ENCODE data around the gene PRDM11. TPM values are rescaled to one million over a fixed set of nuclear protein-coding genes. Genes with fewer than 3 reads are reported as not detected.

Gene PRDM11
- total RNA-seq, 1 donor from 2014 or later = 7.5 TPM

DNA sequence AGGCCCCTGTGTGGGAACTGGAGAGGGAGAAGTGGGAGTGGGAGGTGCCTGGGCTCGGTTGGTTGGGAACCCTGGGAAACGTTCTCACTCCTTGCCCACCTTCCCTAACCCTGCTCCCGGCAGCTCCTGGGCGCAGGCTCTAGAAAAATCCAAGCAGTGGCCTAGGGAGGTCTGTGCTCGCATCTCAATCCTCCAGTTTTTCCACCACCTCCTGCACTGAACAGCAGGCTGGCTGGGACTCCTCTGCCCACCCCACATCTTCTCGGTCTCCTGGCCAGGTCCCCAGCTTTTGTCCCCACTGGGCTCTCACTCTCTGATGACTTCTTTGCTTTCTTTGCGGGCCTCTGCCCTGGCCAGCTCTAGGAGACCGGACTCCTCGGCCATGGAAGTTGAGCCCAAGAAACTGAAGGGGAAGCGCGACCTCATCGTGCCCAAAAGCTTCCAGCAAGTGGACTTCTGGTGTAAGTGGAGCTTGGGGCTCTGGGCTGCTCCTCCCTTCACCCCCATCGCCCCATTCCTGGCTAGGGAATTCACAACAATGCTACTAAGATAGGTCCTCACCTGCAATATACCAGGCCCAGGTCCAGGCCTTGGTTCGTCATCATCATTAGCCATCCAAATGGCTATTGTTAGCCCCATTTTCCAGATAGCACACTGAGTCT, 35.6 kb downstream of the PRDM11 start:
- TF ChIP-seq, protein P1, sequence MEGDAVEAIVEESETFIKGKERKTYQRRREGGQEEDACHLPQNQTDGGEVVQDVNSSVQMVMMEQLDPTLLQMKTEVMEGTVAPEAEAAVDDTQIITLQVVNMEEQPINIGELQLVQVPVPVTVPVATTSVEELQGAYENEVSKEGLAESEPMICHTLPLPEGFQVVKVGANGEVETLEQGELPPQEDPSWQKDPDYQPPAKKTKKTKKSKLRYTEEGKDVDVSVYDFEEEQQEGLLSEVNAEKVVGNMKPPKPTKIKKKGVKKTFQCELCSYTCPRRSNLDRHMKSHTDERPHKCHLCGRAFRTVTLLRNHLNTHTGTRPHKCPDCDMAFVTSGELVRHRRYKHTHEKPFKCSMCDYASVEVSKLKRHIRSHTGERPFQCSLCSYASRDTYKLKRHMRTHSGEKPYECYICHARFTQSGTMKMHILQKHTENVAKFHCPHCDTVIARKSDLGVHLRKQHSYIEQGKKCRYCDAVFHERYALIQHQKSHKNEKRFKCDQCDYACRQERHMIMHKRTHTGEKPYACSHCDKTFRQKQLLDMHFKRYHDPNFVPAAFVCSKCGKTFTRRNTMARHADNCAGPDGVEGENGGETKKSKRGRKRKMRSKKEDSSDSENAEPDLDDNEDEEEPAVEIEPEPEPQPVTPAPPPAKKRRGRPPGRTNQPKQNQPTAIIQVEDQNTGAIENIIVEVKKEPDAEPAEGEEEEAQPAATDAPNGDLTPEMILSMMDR (IDR thresholded peaks at IDR 0.05; ENCODE audit: partially characterized antibody, unreplicated experiment) = no peak
- Mint-ChIP-seq H3K9me3 (ENCODE audit: unreplicated experiment) (peaks cover 4% of the 10 kb centered on the region), H3K4me3 (ENCODE audit: unreplicated experiment) (peak overlapping the region; percentile 57), H3K27ac (ENCODE audit: unreplicated experiment) (no peak overlapping the region), H3K27me3 (ENCODE audit: unreplicated experiment) (peaks cover 10% of the 10 kb centered on the region), H3K36me3 (ENCODE audit: unreplicated experiment) (no peaks in the 10 kb centered on the region), H3K4me1 (ENCODE audit: low read depth, unreplicated experiment) (peaks cover 3% of the 10 kb centered on the region)
- no peak for DNase-seq

DNA sequence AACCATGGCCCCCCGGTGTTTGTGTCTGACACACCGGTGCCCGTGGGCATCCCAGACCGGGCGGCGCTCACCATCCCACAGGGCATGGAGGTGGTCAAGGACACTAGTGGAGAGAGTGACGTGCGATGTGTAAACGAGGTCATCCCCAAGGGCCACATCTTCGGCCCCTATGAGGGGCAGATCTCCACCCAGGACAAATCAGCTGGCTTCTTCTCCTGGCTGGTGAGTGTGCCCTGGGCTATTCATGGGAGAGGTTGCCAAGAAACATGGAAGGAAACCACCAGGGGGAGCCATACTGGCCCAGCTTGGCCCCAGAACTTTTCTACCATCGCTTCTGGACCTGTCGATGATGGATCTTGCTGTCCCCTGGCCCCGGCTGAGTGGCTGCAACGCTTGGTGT, 36.5 kb downstream of the PRDM11 start:
- no peak for DNase-seq

DNA sequence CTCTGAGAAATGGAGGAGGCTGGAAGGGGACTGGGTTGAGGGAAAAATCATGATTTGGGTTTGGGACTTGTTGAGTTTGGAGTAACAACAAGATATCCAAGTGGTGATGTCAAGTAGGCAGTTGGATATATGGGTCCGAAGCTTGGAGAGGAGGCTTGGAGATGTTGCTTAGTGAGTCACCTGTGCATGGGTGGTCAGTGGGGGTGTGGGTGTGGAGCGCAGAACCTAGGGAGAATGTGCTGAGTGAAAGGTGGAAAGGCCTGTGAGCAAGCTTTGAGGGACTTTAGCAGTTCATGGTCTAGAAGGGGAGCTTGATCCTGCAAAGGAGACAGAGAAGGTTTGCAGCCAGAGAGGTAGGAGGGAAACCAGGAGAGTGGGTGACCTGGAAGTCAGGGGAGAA, 38.2 kb downstream of the PRDM11 start:
- no peak for DNase-seq
- H3K36me3 Mint-ChIP-seq (ENCODE audit: unreplicated experiment) = no peaks in the 10 kb centered on the region
- H3K4me1 Mint-ChIP-seq (ENCODE audit: low read depth, unreplicated experiment) = peaks cover 5% of the 10 kb centered on the region
- peaks cover 6% of the 10 kb centered on the region for H3K9me3 Mint-ChIP-seq (ENCODE audit: unreplicated experiment)
- no peak overlapping the region for H3K4me3 Mint-ChIP-seq (ENCODE audit: unreplicated experiment)
- peaks cover 6% of the 10 kb centered on the region for H3K27me3 Mint-ChIP-seq (ENCODE audit: unreplicated experiment)
- no peak overlapping the region for H3K27ac Mint-ChIP-seq (ENCODE audit: unreplicated experiment)
- TF ChIP-seq, protein P1 (IDR thresholded peaks at IDR 0.05; ENCODE audit: partially characterized antibody, unreplicated experiment) = no peak

More for the DNA sequence above, 36.5 kb downstream of the PRDM11 start:
- peaks cover 10% of the 10 kb centered on the region for H3K27me3 Mint-ChIP-seq (ENCODE audit: unreplicated experiment)
- H3K9me3 Mint-ChIP-seq (ENCODE audit: unreplicated experiment) = peaks cover 5% of the 10 kb centered on the region
- H3K36me3 Mint-ChIP-seq (ENCODE audit: unreplicated experiment) = no peaks in the 10 kb centered on the region
- H3K4me3 Mint-ChIP-seq (ENCODE audit: unreplicated experiment) = no peak overlapping the region
- TF ChIP-seq, protein P1 (IDR thresholded peaks at IDR 0.05; ENCODE audit: partially characterized antibody, unreplicated experiment) = peak; percentile 64
- H3K4me1 Mint-ChIP-seq (ENCODE audit: low read depth, unreplicated experiment) = peaks cover 5% of the 10 kb centered on the region
- no peak overlapping the region for H3K27ac Mint-ChIP-seq (ENCODE audit: unreplicated experiment)

DNA sequence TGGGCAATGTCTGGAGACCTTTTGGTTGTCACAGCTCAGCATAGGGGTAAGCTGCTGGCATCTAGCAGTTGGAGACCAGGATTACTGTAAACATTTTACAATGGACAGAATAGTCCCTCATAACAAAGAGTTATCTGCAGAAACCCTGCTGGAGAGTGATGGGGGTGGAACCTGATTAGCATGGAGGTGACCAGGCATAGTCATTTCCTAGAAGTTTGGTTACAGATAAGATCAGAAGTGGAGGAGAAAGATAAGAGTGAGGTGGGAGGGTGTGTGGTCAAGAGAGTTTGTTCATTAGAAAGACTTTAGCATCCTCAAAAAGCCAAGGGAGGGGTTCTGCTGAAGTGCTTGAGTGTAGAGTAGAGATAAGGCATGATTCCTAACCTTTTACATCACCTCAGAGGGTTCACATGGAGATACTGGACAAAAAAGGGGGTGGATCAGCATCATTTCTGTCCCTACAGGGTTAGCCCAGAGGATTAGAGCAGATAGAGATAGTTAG, 38.8 kb downstream of the PRDM11 start:
- DNase-seq = no peak
- TF ChIP-seq, protein P1 (IDR thresholded peaks at IDR 0.05; ENCODE audit: partially characterized antibody, unreplicated experiment) = no peak
- Mint-ChIP-seq H3K4me3 (ENCODE audit: unreplicated experiment) (no peak overlapping the region), H3K27me3 (ENCODE audit: unreplicated experiment) (peaks cover 2% of the 10 kb centered on the region), H3K36me3 (ENCODE audit: unreplicated experiment) (no peaks in the 10 kb centered on the region), H3K9me3 (ENCODE audit: unreplicated experiment) (peaks cover 6% of the 10 kb centered on the region), H3K4me1 (ENCODE audit: low read depth, unreplicated experiment) (peaks cover 3% of the 10 kb centered on the region), H3K27ac (ENCODE audit: unreplicated experiment) (no peak overlapping the region)

DNA sequence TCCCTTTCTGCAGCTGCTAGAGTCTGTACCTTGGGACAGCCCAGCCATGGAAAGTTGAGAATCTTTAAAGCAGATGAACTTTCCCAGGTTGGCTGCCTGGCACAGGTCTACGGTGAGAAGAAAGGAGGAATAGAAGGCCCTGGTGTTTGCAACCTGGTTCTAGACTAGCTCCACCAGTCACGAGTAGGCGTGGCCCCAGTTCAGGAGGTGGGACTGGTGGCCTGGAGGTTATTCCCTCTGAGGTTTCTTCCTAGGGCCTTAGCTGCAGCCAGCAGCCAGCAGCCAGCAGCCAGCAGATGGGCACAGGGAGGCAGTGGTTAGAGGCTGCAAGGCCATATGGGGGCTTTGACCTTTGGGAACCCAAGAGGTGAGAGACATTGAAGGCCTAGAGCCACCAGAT, 40.9 kb downstream of the PRDM11 start:
- DNase-seq = no peak
- TF ChIP-seq, protein P1 (IDR thresholded peaks at IDR 0.05; ENCODE audit: partially characterized antibody, unreplicated experiment) = no peak
- H3K9me3 Mint-ChIP-seq (ENCODE audit: unreplicated experiment) = peaks cover 6% of the 10 kb centered on the region
- peaks cover 3% of the 10 kb centered on the region for H3K4me1 Mint-ChIP-seq (ENCODE audit: low read depth, unreplicated experiment)
- no peak overlapping the region for H3K4me3 Mint-ChIP-seq (ENCODE audit: unreplicated experiment)
- no peak overlapping the region for H3K27ac Mint-ChIP-seq (ENCODE audit: unreplicated experiment)
- H3K36me3 Mint-ChIP-seq (ENCODE audit: unreplicated experiment) = peaks cover 8% of the 10 kb centered on the region
- no peaks in the 10 kb centered on the region for H3K27me3 Mint-ChIP-seq (ENCODE audit: unreplicated experiment)

Data from glutamatergic neuron (in vitro differentiated cells).